ENCODE results near the gene ATP11A.

Gene ATP11A

DNA sequence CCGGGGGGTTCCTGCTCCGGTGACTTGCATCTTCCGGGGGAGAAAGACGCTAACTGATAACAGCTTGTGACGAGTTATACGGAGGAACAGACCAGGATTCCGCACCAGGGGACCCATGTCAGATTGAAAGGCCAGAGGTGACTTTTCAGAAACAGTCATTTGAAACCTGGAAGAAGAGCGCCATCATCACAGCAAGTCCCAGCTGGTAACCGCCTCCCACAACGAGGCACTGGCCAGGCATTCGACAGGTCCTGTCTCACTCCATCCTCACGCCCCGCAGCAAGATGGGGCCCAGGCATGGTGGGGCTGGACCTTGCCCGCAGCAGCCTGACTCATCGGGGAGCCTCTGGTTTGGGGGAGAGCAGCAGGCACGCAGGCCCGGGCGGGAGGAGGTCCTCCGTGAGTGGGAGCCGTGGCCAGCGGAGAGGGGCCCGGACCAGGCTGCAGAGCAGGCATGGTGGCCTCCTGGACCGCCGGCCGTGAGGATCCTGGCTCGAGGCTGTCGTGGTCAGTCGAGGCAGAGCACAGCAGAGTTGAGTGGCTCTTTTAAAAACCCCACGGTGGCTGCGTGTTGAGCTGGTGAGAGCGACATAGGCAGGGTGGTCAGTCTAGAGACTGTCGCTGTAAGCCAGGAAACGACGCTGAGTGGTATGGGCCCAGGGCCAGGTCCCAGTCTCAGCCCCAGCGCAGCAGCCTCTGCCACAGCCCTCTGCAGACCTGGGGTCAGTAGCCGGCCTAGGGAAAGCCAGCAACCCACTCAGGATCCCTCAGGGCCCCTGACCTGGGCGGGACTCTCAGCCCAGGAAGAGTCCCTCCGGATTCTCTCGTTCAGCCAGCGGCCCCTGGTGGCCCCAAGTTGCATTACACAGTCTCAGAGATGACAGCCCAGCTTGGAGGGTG lies 184.3 kb downstream of the ATP11A start:
- no peaks in the 10 kb centered on the region for H3K4me1 ChIP-seq (ENCODE audit: control insufficient read depth, insufficient read depth, low read length)
- no peak overlapping the region for H3K27ac ChIP-seq (ENCODE audit: extremely low read depth, low read depth, low read length)
- ChIA-PET POLR2A (no interaction called here), CTCF (interaction anchor here (0.6 to 2.6 kb wide), 19 partner anchors 10 to 1209 kb away, joined by 3 to 11 read pairs (median 3); no protein-coding TSS in a partner anchor)
- peaks cover 0 to 5% of the 10 kb centered on the region in 2 experiments; a peak in 1 of 3 replicates for H3K36me3 ChIP-seq (ENCODE audit: control insufficient read depth in 2 of 2, insufficient read depth in 1 of 2, low read length in 2 of 2)
- H3K4me3 ChIP-seq (ENCODE audit: low read depth, low read length), result no peak overlapping the region
- H3K9me3 ChIP-seq (ENCODE audit: control insufficient read depth, insufficient read depth, low read depth, low read length), result no peaks in the 10 kb centered on the region
- TF ChIP-seq, protein P1, sequence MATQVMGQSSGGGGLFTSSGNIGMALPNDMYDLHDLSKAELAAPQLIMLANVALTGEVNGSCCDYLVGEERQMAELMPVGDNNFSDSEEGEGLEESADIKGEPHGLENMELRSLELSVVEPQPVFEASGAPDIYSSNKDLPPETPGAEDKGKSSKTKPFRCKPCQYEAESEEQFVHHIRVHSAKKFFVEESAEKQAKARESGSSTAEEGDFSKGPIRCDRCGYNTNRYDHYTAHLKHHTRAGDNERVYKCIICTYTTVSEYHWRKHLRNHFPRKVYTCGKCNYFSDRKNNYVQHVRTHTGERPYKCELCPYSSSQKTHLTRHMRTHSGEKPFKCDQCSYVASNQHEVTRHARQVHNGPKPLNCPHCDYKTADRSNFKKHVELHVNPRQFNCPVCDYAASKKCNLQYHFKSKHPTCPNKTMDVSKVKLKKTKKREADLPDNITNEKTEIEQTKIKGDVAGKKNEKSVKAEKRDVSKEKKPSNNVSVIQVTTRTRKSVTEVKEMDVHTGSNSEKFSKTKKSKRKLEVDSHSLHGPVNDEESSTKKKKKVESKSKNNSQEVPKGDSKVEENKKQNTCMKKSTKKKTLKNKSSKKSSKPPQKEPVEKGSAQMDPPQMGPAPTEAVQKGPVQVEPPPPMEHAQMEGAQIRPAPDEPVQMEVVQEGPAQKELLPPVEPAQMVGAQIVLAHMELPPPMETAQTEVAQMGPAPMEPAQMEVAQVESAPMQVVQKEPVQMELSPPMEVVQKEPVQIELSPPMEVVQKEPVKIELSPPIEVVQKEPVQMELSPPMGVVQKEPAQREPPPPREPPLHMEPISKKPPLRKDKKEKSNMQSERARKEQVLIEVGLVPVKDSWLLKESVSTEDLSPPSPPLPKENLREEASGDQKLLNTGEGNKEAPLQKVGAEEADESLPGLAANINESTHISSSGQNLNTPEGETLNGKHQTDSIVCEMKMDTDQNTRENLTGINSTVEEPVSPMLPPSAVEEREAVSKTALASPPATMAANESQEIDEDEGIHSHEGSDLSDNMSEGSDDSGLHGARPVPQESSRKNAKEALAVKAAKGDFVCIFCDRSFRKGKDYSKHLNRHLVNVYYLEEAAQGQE (tag by site-specific recombination; IDR thresholded peaks at IDR 0.05), result no peak
- no peak for TF ChIP-seq BCL11A (tag by site-specific recombination; IDR thresholded peaks at IDR 0.05; ENCODE audit: low read depth)
- no peak for TF ChIP-seq YY2 (tag by site-specific recombination; IDR thresholded peaks at IDR 0.05)
- no peak for TF ChIP-seq ZNF521 (tag by site-specific recombination; IDR thresholded peaks at IDR 0.05)
- no peak for TF ChIP-seq ZNF830 (tag by site-specific recombination; IDR thresholded peaks at IDR 0.05; ENCODE audit: low read depth)
- no peak for TF ChIP-seq ZBTB17 (tag by site-specific recombination; IDR thresholded peaks at IDR 0.05)
- TF ChIP-seq ZNF621 (tag by site-specific recombination; IDR thresholded peaks at IDR 0.05), result no peak
- TF ChIP-seq, protein P2, sequence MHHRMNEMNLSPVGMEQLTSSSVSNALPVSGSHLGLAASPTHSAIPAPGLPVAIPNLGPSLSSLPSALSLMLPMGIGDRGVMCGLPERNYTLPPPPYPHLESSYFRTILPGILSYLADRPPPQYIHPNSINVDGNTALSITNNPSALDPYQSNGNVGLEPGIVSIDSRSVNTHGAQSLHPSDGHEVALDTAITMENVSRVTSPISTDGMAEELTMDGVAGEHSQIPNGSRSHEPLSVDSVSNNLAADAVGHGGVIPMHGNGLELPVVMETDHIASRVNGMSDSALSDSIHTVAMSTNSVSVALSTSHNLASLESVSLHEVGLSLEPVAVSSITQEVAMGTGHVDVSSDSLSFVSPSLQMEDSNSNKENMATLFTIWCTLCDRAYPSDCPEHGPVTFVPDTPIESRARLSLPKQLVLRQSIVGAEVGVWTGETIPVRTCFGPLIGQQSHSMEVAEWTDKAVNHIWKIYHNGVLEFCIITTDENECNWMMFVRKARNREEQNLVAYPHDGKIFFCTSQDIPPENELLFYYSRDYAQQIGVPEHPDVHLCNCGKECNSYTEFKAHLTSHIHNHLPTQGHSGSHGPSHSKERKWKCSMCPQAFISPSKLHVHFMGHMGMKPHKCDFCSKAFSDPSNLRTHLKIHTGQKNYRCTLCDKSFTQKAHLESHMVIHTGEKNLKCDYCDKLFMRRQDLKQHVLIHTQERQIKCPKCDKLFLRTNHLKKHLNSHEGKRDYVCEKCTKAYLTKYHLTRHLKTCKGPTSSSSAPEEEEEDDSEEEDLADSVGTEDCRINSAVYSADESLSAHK (tag by site-specific recombination; IDR thresholded peaks at IDR 0.05), result peak; percentile 59; the same call in 1 of the 2 replicates
- peak; percentile 45; the same call in 1 of the 2 replicates for TF ChIP-seq ZSCAN30 (tag by site-specific recombination; IDR thresholded peaks at IDR 0.05)
- TF ChIP-seq ZNF654 (tag by site-specific recombination; IDR thresholded peaks at IDR 0.05; ENCODE audit: low read depth), result peak; percentile 60
- no peak for TF ChIP-seq ZNF10 (tag by site-specific recombination; IDR thresholded peaks at IDR 0.05)
- peak; percentile 13; the same call in 1 of the 2 replicates for TF ChIP-seq EGR2 (tag by site-specific recombination; IDR thresholded peaks at IDR 0.05; ENCODE audit: low read depth)
- no peak; the same call in 1 of the 2 replicates for TF ChIP-seq ZBTB7A (tag by site-specific recombination; IDR thresholded peaks at IDR 0.05; ENCODE audit: low read depth)
- TF ChIP-seq ZNF76 (tag by site-specific recombination; IDR thresholded peaks at IDR 0.05; ENCODE audit: borderline replicate concordance, low read depth), result no peak
- no peak for TF ChIP-seq IKZF3 (tag by site-specific recombination; IDR thresholded peaks at IDR 0.05)
- TF ChIP-seq ZNF112 (tag by site-specific recombination; IDR thresholded peaks at IDR 0.05), result no peak
- TF ChIP-seq, protein P3, sequence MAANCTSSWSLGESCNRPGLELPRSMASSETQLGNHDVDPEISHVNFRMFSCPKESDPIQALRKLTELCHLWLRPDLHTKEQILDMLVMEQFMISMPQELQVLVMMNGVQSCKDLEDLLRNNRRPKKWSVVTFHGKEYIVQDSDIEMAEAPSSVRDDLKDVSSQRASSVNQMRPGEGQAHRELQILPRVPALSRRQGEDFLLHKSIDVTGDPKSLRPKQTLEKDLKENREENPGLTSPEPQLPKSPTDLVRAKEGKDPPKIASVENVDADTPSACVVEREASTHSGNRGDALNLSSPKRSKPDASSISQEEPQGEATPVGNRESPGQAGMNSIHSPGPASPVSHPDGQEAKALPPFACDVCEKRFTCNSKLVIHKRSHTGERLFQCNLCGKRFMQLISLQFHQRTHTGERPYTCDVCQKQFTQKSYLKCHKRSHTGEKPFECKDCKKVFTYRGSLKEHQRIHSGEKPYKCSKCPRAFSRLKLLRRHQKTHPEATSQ (tag by site-specific recombination; IDR thresholded peaks at IDR 0.05), result no peak
- TF ChIP-seq ZBTB8A (tag by site-specific recombination; IDR thresholded peaks at IDR 0.05), result peak; percentile 22; the same call in 1 of the 2 replicates
- no peak for TF ChIP-seq KLF10 (tag by site-specific recombination; IDR thresholded peaks at IDR 0.05)
- TF ChIP-seq, protein P4, sequence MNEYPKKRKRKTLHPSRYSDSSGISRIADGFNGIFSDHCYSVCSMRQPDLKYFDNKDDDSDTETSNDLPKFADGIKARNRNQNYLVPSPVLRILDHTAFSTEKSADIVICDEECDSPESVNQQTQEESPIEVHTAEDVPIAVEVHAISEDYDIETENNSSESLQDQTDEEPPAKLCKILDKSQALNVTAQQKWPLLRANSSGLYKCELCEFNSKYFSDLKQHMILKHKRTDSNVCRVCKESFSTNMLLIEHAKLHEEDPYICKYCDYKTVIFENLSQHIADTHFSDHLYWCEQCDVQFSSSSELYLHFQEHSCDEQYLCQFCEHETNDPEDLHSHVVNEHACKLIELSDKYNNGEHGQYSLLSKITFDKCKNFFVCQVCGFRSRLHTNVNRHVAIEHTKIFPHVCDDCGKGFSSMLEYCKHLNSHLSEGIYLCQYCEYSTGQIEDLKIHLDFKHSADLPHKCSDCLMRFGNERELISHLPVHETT (tag by site-specific recombination; IDR thresholded peaks at IDR 0.05), result no peak
- TF ChIP-seq, protein P5, sequence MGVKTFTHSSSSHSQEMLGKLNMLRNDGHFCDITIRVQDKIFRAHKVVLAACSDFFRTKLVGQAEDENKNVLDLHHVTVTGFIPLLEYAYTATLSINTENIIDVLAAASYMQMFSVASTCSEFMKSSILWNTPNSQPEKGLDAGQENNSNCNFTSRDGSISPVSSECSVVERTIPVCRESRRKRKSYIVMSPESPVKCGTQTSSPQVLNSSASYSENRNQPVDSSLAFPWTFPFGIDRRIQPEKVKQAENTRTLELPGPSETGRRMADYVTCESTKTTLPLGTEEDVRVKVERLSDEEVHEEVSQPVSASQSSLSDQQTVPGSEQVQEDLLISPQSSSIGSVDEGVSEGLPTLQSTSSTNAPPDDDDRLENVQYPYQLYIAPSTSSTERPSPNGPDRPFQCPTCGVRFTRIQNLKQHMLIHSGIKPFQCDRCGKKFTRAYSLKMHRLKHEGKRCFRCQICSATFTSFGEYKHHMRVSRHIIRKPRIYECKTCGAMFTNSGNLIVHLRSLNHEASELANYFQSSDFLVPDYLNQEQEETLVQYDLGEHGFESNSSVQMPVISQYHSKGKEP (tag by site-specific recombination; IDR thresholded peaks at IDR 0.05), result no peak
- no peak for TF ChIP-seq MEIS1 (CRISPR knock-in tag; IDR thresholded peaks at IDR 0.05; ENCODE audit: borderline replicate concordance)
- TF ChIP-seq ZNF433 (tag by site-specific recombination; IDR thresholded peaks at IDR 0.05; ENCODE audit: low read depth), result no peak
- no peak for TF ChIP-seq ZNF174 (tag by site-specific recombination; IDR thresholded peaks at IDR 0.05)
- peak; percentile 92 for TF ChIP-seq SCRT2 (tag by site-specific recombination; IDR thresholded peaks at IDR 0.05)
- TF ChIP-seq SCRT1 (tag by site-specific recombination; IDR thresholded peaks at IDR 0.05; ENCODE audit: borderline replicate concordance), result peak; percentile 72; the same call in 1 of the 2 replicates
- TF ChIP-seq ZNF19 (tag by site-specific recombination; IDR thresholded peaks at IDR 0.05; ENCODE audit: low read depth), result no peak

All from HEK293 (cell line).